Left renal pelvis (tissue), 4 donors: ENCODE data around the gene LINGO3. TPM values are rescaled to one million over a fixed set of nuclear protein-coding genes. Genes with fewer than 3 reads are reported as not detected.

ENCODE experiments used
- DNase-seq, 4 donors: peaks; one replicate each; pipeline ENCODE4 v3.0.0-alpha.2; 2013; ENCODE audit warnings: low read depth in 4 of 4, low spot score in 3 of 4
- polyA plus RNA-seq, 4 donors: library from polyadenylated mRNA; unstranded; fragments of 120-200 nt; gene quantifications; one replicate each; pipeline ENCODE4 v1.2.1, GENCODE V29; 2013; ENCODE audit not compliant: insufficient read length in 4 of 4

Gene LINGO3
- polyA plus RNA-seq, 4 donors = 0.13 to 0.14 TPM; not detected in 2

- no peak for DNase-seq
These were observed 389 bp downstream of the LINGO3 start for GRCh38 chr19:2307518-2308012.

DNA sequence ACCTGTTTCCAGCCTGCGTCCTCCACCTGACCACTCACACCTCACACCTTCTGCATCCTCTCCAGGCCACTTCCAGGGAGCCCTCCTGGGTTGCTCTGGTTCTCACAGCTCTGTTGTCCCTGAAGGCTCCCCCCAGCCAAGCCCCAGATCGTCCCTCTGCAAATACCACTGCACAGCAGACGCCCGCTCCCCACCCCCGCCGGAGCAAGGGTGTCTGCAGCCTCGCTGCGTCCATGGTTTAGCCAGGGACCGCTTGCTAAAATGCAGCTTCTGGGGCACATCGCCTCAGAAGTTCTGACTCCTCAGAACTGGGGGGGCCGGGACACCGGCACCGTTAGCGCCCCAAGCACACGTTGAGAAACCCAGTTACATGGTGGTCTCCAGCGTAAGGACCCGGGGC, 983 bp downstream of the LINGO3 start:
- no peak for DNase-seq

DNA sequence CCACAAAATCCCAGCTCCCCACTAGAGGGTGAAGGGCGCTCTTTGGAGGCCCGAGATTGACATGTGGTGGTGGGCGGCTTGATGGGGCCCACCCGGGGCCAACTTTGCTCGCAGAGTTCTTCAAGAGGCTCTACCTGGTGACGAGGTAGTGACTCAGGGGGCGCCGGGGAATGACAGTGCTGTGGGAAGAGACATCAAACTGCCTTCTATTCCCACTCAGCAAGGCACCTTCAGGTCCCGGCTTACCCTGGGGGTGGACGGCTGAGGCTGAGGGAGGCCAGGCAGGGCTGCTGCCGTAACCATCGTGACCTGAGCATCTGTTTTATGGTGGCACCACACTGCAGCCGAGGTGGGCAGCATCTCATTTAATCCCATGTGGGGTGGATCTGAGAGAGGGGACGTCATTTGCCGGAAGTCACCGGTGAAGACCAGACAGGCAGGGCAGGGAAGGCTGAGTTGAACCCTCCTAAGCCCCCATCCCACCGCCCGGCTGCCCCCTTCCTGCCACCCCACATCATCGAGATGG, 1.6 kb downstream of the LINGO3 start:
- DNase-seq = no peak

DNA sequence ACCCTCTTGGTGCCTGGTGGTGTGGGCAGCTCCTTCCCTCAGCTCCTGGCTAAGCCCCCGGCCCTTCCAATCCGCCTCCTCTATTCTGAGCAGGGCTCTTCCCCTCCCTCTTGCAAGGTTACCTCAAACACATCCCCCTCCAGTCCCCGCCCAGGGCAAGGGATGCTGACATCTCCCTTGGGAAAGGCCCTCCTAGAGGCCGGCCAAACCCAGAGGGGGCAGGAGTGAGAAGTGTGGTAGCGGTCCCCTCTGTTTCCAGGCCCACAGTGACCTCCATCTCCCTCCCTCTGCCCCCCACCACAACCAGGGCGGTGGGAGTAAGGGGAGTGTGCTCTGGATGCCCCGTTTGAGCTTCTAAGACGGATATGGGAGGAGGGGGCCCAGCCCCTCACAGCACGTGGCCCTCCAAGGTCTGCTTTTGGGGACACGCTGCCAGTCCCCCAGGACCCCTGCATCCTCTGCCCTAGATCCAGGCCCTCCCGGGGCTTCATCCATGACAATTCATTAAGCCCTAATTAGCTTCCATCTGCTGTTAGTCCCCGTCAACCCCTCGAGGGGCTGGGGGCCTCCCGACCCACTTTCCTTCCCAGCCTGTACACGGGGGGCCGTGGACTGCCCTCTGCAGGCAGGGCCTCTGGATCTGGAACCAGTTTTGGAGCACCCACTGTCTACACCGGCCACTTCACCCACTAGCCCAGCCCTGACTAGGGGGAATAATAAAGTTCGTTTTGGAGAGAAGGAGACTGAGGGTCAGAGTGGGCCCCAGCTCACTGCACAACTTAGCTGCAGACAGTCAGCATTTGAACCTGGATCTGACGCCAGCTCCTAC, 2.3 kb downstream of the LINGO3 start:
- no peak for DNase-seq

GRCh38 chr19:2303211-2303798, 4.6 kb downstream of the LINGO3 start:
- DNase-seq = no peak

DNA sequence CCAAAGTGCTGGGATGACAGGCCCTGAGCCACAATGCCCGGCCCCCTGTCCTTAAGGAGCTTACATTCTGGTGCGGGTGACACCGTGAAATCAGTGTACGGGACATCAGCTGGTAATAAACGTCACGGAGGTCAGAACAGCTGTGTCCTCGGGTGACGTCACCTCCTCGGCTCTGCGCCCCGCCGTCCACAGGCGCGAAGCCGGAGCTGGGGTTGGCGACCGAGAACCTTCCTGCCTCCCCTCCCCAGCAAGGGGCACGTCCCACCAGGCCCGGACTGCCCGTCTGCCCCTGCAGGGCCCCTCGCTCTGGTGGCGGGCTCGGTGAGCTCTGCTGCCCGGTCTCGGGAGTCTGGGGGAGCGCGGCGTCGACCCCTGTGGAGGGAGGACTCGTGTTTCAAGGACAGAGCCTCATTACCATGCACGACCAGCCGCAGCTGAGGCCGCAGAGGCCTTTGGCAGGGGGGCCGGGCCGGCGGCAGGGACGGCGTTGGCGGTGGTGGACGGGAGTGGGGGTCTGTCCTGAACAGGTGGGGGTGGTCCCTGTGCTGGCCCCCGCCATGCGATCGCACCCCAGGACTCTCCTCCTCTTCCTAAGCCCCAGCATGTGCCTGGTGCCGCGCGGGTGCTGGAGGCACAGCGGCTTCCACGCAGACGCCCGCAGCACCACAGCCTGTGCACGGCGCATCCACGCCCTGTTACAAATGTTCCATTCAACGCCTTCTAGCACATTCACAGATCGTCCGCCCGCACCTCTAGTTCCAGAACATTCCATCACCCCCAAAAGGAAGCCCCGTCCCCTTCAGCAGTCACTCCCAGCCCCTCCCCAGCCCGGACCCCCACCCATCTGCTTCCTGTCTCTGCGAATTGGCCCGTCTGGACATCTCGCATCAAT, 5.4 kb downstream of the LINGO3 start:
- no peak for DNase-seq

DNA sequence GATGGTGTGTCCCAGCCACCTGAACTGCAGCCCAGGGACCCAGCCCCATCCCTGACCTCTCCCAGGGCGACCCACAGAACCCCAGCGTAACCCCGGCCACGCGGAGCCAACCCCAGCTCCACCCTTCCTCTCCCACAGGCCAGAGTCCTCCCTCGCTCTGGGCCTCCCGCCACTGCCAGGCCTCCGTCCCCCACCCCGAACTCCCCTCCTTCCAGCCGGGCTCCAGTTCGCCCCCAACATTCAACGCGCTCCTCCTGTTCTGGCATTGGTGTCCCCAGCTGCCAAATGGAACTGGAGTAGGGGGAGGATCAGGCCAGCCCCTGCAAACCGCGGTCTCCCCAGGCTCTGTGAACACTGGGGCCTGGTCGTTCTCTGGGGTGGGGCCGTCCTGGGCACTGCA, 7.4 kb downstream of the LINGO3 start:
- no peak for DNase-seq

DNA sequence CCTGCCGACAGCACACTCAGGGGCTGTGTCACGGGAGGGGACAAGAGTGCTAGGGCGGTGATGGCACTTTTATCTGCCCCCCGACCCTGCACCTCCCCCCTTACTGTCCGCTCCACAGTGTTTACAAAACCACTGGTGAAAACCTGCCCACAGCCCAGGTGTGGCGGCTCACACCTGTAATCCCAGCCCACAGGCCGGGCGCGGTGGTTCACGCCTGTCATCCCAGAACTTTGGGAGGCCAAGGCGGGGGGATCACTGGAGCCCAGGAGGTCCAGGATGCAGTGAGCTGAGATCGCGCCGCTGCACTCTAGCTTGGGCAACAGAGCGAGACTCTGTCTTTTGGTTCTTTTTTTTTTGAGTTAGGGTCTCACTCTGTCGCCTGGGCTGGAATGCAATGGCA, 11.8 kb downstream of the LINGO3 start:
- DNase-seq = no peak

DNA sequence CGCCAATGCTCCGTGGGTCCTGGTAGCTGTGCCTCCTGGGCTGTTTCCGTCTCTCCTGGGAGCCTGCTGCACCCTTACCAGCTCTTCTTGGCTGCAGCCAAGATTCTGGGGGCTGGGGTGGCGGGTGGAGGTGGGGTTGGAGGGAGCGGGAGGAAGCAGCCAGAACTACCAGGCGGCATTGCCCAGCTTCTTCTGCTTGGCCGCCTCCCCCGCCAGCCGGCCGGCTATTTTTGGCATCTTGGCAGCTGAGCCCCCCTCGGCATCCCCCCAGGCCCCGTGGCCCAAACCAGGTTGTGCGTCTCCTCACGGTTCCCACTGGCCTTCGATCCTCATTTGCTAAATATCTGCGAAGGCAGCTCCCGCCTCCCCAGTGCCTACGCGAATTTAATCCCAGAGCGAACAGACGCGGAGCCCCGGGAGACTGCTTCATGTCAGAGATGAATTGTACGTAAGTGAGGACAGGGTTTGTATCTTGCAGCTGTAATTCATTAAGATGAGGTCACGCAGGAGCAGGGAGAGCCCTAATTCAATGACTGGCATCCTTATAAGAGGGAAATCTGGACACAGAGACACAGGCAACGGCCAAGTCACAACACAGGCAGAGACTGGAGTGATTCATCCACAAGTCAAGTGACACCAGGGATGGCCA, 13.1 kb downstream of the LINGO3 start:
- no peak for DNase-seq

DNA sequence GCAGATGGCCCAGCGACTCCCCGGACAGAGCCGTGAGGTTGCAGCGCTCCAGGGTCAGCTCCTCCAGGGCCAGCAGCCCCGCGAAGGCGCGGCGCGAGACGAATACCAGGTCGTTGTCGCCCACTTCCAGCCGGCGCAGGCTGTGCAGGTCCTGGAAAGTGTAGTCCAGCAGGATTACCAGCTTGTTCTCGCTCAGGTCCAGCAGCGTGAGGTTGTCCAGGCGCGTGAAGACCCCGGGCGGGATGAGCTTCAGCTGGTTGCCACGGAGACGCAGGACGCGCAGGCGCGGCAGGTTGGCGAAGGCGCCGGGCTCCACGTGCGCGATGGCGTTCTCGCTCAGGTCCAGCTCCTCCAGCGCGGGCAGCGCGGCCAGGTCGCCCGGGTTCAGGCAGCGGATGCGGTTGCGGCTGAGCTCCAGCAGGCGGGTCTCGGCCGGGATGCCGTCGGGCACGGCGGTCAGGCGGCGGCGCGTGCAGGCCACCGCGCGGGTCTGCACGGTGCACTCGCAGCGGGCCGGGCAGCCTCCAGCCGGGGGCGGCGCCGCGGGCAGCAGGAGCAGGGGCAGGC, 16.7 kb downstream of the LINGO3 start:
- DNase-seq = no peak

DNA sequence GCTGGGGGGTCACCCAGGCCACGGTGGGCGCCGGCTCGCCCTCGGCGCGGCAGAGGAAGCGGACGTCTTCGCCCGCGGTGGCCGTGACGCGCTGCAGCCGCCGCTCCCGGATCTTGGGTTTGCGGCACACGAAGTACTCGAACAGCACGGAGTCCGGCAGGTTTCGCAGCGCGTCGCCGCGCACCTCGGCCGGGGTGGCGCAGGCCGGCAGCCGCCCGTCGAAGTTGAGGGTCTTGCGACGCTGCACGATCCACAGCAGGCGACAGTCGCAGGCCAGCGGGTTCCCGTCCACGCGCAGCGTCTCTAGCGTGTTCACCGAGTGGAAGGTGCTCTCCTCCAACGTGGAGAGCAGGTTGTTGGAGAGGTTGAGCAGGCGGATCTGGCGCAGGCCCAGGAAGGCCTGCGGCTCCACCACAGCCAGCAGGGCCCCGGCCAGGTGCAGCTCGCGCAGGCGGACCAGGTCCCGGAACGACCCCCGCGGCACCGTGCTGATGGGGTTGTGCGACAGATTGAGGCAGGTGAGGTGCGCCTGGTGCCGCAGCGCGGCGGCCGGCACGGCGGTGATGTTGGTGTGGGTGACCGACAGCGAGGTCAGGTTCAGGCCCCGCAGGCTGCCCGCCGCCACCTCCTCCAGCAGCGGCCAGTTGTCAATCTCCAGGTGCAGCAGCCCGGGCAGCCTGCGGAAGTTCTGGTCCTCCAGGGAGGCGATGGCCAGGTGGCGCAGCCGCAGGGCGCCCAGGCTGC, 17.3 kb downstream of the LINGO3 start:
- DNase-seq = no peak

DNA sequence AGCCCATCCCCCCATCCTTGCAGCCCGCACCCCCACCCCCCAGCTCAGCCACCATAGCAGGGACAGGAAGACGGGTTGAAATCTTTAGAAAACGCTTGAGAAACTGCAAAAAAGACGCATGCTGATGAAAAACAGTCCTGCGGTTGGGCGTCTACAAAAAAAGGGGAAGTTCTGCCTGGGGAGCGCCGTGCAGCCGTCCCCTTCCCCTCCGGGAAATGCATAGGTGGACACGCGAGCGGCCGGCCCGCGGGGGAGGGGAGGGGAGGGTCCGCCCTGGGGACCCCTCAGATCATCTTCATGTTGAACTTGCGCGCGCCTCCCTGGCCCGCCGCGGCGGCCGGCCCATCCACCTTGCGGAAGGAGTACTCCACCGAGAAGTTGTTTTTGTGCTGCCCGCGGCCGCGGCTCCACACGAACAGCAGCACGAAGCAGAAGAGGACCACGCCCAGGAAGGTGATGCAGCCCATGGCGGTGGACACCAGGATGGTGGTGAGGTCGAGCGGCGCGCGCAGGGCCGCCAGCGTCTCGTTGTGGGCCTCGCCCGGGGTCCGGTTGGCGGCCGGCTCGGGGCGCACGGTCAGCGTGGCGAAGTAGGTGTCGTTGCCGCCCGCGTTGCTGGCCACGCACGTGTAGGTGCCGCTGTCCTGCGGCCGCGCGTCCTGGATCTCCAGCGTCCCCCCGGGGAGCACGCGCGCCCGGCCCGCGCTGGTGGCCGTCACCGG, 18.1 kb downstream of the LINGO3 start:
- no peak for DNase-seq

DNA sequence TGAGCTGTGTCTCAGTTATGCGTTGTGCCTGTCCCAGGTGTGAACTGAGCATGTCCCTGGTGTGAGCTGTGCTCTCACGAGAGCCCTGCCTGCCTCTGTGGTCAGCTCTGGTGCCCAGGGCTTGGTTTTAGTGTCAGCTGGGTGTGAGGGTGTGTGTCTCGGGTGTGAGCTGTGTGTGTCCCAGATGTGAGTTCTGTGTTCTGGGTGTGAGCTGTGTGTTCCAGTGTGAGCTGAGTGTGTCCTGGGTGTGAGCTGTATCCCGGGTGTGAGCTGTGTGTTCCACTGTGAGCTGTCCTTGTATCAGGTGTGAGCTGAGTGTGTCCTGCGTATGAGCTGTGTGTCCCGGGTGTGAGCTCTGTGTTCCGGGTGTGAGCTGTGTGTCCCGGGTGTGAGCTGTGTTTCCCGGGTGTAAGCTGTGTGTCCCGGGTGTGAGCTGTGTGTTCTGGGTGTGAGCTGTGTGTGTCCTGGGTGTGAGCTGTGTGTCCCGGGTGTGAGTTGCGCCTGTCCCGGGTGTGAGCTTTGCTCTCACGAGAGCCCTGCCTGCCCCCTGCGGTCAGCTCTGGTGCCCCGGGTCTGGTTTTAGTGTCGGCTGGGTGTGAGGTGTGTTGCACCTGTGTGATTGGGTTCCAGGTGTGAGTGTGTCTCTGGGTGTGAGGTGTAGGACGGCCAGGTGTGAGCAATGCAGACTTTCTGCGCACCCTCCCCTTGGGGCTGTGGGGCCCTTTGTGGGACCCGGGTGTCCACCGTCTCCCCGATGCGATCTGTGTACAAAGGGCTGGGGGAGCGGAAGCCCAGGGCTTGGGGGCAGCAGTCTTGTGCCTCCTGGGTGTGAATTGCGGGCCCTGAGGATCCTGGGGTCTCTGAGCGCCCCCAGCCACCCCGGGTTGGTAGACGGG, 18.9 kb downstream of the LINGO3 start:
- DNase-seq = no peak

DNA sequence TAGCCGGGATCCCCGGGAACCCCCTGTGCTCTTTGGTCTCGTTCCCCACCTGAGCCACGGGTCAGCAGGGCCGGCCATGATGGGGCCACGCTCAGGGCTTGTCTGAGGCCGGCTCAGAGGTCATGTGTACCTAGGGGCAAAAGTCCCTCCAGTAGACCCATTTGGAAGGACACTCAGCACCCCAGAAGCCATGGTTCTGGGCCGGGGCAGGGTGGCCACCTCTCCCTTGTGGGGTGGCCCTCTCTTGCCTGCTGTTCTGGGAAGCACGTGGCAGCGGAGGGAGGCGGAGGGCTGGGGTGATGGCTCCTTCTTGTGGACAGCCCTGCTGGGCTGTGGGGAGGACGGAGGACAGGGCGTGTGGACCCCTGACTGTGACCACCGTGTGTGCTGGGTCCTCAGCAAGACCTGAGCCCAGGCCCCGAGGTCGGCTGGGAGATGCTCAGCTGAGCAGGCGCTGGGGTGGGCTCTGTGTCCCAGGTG, 19.6 kb downstream of the LINGO3 start:
- no peak for DNase-seq

GRCh38 chr19:2287585-2288337, 20.2 kb downstream of the LINGO3 start:
- DNase-seq = no peak

GRCh38 chr19:2286402-2287140, 21.4 kb downstream of the LINGO3 start:
- DNase-seq = no peak
